ENCODE results near the gene CYP1A1.
A peak's percentile ranks its signal among the peaks of the same experiment; 100 is the strongest.
"Not testable (repeated sequence)": the region's sequence is repeated elsewhere in the genome, so short reads cannot be mapped to it uniquely, and the experiment has no call there.

CYP1A1 gene

GRCh38 chr15:74735305-74735704, 10.0 kb upstream of the CYP1A1 start:
- no peak for DNase-seq (ENCODE audit: low read depth in 2 of 2)

DNA sequence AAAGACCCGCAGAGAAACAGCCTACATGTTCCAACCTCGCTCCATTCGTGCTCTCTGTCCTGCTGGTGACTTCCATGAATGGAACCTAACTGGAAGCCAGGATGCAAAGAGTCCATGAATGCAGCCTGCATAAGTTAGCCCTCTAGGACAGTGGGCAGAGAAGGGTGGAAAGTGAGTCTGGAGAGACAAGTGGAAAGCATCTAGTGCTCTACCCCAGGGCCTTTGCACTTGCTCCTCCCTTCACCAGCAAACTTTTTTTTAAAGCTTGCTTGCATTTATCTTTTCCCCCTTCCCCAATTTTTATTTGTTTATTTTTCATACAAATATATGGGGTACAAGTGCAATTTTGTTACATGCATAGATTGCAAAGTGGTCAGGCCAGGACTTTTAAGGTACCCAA, 7.9 kb upstream of the CYP1A1 start:
- DNase-seq (ENCODE audit: low read depth in 2 of 2), result no peak

- DNase-seq (ENCODE audit: low read depth in 2 of 2), result no peak
Measured at GRCh38 chr15:74732846-74733245, 7.5 kb upstream of the CYP1A1 start.

GRCh38 chr15:74730619-74731316, 5.4 kb upstream of the CYP1A1 start:
- no peak for DNase-seq (ENCODE audit: low read depth in 2 of 2)

DNA sequence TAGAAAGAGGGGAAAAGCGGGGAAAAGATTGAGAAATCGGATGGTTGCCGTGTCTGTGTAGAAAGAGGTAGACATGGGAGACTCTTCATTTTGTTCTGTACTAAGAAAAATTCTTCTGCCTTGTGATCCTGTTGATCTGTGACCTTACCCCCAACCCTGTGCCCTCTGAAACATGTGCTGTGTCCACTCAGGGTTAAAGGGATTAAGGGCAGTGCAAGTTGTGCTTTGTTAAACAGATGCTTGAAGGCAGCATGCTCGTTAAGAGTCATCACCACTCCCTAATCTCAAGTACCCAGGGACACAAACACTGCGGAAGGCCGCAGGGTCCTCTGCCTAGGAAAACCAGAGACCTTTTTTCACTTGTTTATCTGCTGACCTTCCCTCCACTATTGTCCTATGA, 4.0 kb upstream of the CYP1A1 start:
- DNase-seq (ENCODE audit: low read depth in 2 of 2), result not testable (repeated sequence)

- DNase-seq (ENCODE audit: low read depth in 2 of 2), result not testable (repeated sequence)
Measured at GRCh38 chr15:74728699-74729098, 3.4 kb upstream of the CYP1A1 start.

- DNase-seq (ENCODE audit: low read depth in 2 of 2), result no peak
Measured at GRCh38 chr15:74727727-74728126, 2.4 kb upstream of the CYP1A1 start.

DNA sequence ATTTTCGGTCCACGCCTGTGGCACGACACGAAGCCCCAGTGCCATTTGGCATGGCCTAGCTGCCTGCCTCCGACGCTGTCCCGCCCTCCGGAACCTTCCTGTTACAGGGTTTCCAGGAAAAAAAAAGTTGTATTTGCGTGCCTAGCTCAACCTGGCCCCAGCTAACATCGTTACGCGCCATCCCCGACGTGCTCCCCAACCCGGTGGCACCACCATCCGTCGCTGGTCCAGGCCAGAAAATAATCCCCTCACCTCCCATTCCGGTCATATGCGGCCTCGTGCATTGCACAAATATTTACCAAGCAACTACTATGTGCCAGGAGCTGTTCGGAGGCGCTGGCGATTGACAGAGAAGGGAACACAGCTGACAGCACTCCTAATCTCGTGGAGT, 1.4 kb upstream of the CYP1A1 start:
- DNase-seq (ENCODE audit: low read depth in 2 of 2), result no peak

DNA sequence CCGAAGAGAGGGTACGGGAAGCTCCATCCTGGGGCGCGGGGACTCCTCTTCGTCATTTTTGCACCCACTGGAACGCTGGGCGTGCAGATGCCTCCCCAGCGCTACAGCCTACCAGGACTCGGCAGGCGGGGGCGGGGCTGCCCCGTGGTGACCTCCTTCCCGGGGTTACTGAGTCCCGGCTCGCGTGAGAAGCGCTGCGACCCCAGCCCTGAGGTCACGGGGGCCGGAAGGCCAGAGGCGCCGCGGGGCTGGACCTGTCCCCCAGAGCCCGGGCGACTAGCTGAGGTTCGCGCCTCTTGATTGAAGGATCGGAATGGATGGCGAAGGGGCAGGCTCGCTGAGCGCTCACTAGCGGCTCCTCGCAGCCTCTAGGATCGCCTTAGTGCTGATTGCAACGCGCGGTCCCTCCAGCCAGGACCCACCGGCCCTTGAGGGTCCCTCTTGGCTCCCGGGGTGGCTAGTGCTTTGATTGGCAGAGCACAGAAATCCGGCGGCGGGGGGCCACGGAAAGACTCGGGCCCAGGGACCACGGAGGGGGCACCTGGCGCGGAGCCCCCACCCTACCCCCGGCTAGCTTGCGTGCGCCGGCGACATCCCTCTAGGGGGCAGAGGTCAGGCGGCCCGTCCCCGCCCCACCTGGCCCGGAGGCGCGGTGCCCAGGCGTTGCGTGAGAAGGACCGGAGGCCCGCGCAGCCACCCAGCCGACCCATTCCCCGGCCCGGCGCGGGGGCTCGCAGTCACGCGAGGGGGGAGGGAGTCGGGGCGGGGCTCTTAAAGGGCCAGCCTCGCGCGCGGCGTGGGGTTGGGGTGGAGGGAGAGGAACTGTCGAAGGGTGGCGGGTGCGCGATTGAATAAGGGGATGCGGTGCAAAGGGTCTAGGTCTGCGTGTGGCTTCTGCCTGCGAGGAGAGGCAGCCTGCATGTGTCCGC, 781 bp upstream of the CYP1A1 start:
- peak; percentile 11 to 54 for DNase-seq (ENCODE audit: low read depth in 2 of 2)

GRCh38 chr15:74724570-74725224, 631 bp downstream of the CYP1A1 start:
- no peak for DNase-seq (ENCODE audit: low read depth in 2 of 2)

- DNase-seq (ENCODE audit: low read depth in 2 of 2), result no peak
Measured at GRCh38 chr15:74723754-74724334, 1.5 kb downstream of the CYP1A1 start.

DNA sequence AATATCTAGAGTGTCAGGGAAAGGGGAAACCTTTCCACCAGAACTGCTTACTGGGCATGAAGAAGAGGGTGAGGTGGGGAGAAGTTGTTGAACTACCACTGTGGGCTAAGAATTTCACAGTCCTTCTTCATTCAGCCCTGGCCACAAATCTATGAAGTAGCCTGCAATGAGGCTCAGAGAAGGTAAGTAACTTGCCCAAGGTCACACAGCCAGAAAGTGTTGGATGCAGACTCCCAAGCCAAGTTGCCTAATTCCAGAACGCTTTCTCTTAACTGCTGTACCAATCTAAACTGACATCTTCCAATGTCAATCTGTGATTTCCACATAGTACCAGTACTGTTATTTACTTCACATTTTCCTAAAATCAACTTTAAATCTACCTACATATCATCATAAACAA, 2.1 kb downstream of the CYP1A1 start:
- no peak for DNase-seq (ENCODE audit: low read depth in 2 of 2)

- DNase-seq (ENCODE audit: low read depth in 2 of 2), result no peak
Measured at GRCh38 chr15:74722591-74722990, 2.7 kb downstream of the CYP1A1 start.

- DNase-seq (ENCODE audit: low read depth in 2 of 2), result no peak
Measured at GRCh38 chr15:74716651-74717050, 8.7 kb downstream of the CYP1A1 start.

DNA sequence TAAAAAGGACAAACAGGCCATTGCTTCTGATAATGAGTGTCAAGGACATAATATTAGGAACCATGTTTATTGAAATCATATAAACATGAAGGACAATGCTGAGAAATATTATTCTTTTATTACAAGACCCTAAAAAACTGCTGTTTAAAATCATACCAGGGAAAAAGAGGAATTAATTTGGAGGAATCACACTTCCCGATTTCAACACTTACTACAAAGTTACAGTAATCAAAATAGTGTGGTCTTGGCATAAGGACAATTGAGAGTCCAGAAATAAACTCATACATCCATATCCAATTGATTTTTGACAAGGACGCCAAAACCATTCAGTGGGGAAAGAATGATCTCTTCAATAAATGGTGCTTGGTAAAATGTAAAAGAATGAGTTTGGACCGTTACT, 13.0 kb downstream of the CYP1A1 start:
- no peak for DNase-seq (ENCODE audit: low read depth in 2 of 2)

GRCh38 chr15:74710319-74711094, 14.8 kb downstream of the CYP1A1 start:
- DNase-seq (ENCODE audit: low read depth in 2 of 2), result no peak

- no peak for DNase-seq (ENCODE audit: low read depth in 2 of 2)
Measured at GRCh38 chr15:74709892-74710291, 15.4 kb downstream of the CYP1A1 start.

- DNase-seq (ENCODE audit: low read depth in 2 of 2), result no peak
Measured at GRCh38 chr15:74709011-74709410, 16.3 kb downstream of the CYP1A1 start.

DNA sequence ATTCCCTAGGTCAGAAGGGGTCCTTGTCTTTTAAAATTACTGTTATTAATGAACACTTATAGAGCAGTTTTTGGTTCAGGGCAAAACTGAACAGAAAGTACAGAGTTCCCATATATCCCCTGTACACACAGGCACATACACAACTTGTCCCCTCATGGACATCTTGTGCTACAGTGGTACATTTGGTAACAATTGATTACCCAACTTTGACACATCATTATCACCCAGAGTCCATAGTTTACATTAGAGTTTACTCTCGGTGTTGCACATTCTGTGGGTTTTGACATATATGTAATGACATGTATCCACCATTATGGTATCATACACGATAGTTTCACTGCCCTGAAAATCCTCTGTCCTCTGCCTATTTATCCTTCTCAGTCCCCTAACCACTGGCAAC, 28.5 kb downstream of the CYP1A1 start:
- no peak for DNase-seq (ENCODE audit: low read depth in 2 of 2)

GRCh38 chr15:74696398-74696729, 29.0 kb downstream of the CYP1A1 start:
- no peak for DNase-seq (ENCODE audit: low read depth in 2 of 2)

- peak; percentile 74 to 88 for DNase-seq (ENCODE audit: low read depth in 2 of 2)
Measured at GRCh38 chr15:74695597-74696397, 29.5 kb downstream of the CYP1A1 start, which contains the start of gene EDC3. Gene EDC3, minus strand, starts transcription at chr15:74696024. Its CDS starts 20,900 bp downstream, at chr15:74675124.
